Chondrocyte (in vitro differentiated cells): Measurements from ENCODE around the gene SSR1. TPM values are rescaled to one million over a fixed set of nuclear protein-coding genes. Genes with fewer than 3 reads are reported as not detected.
"Not testable (repeated sequence)": the region's sequence is repeated elsewhere in the genome, so short reads cannot be mapped to it uniquely, and the experiment has no call there.

Source experiments
- DNase-seq: peaks from one replicate; pipeline ENCODE4 v3.0.0; 2021; ENCODE audit warnings: mixed read lengths, low spot score
- H3K27ac Mint-ChIP-seq: one replicate; pipeline ENCODE4 v1.8.0; 2021; ENCODE audit warnings: mild to moderate bottlenecking, moderate library complexity, mixed read lengths; ENCODE audit not compliant: unreplicated experiment
- H3K27me3 Mint-ChIP-seq: 2 replicates; pipeline ENCODE4 v1.8.0; 2021; ENCODE audit warnings: low read depth, mixed read lengths
- H3K36me3 Mint-ChIP-seq: 2 replicates; pipeline ENCODE4 v1.8.0; 2021; ENCODE audit warnings: low read depth, mixed read lengths
- H3K4me1 Mint-ChIP-seq: 2 replicates; pipeline ENCODE4 v1.8.0; 2021; ENCODE audit warnings: low read depth, mild to moderate bottlenecking, mixed read lengths
- H3K4me3 Mint-ChIP-seq: one replicate; pipeline ENCODE4 v1.8.0; 2021; ENCODE audit warnings: mild to moderate bottlenecking, moderate library complexity, mixed read lengths; ENCODE audit not compliant: unreplicated experiment
- H3K9me3 Mint-ChIP-seq: 2 replicates; pipeline ENCODE4 v1.8.0; 2021; ENCODE audit warnings: low read depth, mixed read lengths
- total RNA-seq: library from RNA; stranded (reverse); gene quantifications from 3 replicates; pipeline ENCODE4 v1.2.1, GENCODE V29; 2021
- TF ChIP-seq, protein P1 (sequence below): fragments of 200-600 bp; sonication (generic); IDR thresholded peaks from 2 replicates; pipeline ENCODE4 v1.5.0; 2021; ENCODE audit warnings: antibody characterized with exemption, mild to moderate bottlenecking, moderate library complexity

SSR1 gene
- total RNA-seq, 1 donor from 2014 or later, result 236 TPM

DNA sequence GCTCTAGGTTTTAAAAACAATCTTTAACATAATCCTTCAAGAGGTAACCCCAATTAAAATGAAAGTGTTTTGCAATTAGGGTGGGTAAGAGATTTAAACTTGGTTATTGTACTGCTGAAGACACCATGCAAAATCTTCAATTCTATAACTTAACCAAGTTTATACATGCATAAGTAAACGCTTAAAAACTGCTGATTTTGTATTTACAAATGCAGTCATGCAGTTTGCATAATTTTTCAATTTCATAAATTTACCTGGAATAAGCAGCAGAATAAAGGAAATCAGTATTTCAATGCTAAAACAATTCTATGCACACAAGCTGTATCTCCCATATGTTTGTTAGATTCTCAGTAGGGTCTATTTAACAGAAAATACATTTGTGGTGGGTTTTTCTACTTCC is 22.9 kb downstream of the SSR1 start:
- no peak for DNase-seq
- Mint-ChIP-seq H3K27ac (no peak overlapping the region), H3K9me3 (no peaks in the 10 kb centered on the region), H3K27me3 (no peaks in the 10 kb centered on the region), H3K36me3 (peaks cover 47% of the 10 kb centered on the region), H3K4me1 (no peaks in the 10 kb centered on the region), H3K4me3 (no peak overlapping the region)
- TF ChIP-seq, protein P1, sequence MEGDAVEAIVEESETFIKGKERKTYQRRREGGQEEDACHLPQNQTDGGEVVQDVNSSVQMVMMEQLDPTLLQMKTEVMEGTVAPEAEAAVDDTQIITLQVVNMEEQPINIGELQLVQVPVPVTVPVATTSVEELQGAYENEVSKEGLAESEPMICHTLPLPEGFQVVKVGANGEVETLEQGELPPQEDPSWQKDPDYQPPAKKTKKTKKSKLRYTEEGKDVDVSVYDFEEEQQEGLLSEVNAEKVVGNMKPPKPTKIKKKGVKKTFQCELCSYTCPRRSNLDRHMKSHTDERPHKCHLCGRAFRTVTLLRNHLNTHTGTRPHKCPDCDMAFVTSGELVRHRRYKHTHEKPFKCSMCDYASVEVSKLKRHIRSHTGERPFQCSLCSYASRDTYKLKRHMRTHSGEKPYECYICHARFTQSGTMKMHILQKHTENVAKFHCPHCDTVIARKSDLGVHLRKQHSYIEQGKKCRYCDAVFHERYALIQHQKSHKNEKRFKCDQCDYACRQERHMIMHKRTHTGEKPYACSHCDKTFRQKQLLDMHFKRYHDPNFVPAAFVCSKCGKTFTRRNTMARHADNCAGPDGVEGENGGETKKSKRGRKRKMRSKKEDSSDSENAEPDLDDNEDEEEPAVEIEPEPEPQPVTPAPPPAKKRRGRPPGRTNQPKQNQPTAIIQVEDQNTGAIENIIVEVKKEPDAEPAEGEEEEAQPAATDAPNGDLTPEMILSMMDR, result no peak

DNA sequence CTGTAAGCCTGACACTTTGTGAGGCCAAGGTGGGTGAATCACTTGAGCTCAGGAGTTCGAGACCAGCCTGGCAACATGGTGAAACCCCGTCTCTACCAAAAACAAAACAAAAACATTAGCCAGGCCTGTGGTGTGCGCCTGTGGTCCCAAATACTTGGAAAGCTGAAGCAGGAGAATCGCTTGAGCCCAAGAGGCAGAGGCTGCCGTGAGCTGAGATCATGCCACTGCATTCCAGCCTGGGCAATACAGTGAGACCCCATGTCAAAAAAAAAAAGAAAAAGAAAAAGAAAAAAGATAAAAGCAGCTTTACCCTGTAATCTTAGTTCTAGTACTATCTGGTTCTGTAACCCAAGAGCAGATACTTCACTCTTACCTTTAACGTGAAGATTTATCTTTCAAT is 27.6 kb downstream of the SSR1 start:
- Mint-ChIP-seq H3K4me3 (no peak overlapping the region), H3K9me3 (no peaks in the 10 kb centered on the region), H3K27me3 (no peaks in the 10 kb centered on the region), H3K4me1 (peaks cover 13% of the 10 kb centered on the region), H3K27ac (no peak overlapping the region), H3K36me3 (peaks cover 36% of the 10 kb centered on the region)
- no peak for DNase-seq
- TF ChIP-seq, protein P1, result no peak

DNA sequence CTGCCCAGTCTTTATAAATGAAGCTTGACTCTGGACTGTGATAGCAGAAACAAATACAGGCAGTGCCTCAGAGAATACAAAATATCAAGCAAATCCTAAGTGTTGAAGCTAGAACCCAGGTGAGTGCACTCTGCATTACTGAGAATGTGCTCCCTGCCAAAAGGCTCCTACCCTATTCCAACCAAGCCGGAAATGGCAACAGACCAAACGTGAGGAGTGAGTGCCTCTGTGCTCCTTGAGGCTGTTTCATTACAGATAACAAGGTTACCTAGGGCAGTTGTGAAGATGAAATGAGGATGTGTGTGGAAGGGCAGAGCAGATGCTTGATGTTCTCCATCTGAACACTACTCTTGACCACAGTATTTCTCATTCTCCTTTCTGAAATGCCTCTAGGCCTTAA is 29.3 kb downstream of the SSR1 start:
- H3K36me3 Mint-ChIP-seq, result peaks cover 25% of the 10 kb centered on the region

DNA sequence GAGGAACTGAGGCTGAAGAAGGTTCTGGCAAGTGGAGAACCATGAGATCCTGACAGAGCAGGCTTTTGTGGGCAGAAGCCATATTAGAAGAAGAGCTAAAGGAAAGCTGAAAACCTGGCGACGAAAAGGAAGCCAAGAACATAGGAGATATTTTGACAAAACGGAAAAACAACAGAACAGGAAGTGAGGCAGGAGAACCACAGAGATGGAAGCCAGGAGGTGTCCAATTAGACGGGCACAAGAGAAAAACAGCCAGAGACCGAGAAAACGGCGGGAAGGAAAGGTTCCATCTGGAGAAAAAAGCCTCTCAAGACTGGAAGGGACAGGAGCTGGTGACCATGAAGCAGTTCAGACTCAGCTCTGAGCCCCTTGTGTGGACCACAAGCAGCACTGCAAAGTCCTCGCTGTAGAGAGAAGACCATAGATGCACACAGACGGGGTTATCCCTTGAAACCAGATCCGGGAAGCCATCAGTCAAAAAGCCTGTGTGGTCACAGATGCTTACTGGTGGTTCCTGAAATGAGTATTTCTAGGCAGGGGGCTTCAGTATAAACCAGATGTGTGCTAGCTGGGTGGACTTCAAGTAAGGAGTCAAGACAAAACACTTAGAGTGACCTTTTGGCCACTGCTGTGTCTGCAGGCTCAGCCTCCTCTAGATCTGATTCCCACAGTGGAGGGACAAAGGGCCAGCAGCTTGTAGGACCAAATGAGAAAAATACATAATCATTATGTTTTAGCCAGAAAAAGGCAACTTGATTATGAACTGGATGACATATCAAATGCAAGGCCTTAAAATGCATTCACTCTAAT is 30.7 kb downstream of the SSR1 start:
- no peak for DNase-seq
- Mint-ChIP-seq H3K36me3 (peaks cover 16% of the 10 kb centered on the region), H3K9me3 (no peaks in the 10 kb centered on the region), H3K27ac (no peak overlapping the region), H3K4me1 (peaks cover 19% of the 10 kb centered on the region), H3K4me3 (no peak overlapping the region), H3K27me3 (no peaks in the 10 kb centered on the region)
- TF ChIP-seq, protein P1, result no peak

More for the DNA sequence above, 29.3 kb downstream of the SSR1 start:
- Mint-ChIP-seq H3K4me1 (peaks cover 18% of the 10 kb centered on the region), H3K4me3 (no peak overlapping the region), H3K27ac (no peak overlapping the region), H3K27me3 (no peaks in the 10 kb centered on the region), H3K9me3 (no peaks in the 10 kb centered on the region)
- TF ChIP-seq, protein P1, result no peak
- DNase-seq, result no peak

DNA sequence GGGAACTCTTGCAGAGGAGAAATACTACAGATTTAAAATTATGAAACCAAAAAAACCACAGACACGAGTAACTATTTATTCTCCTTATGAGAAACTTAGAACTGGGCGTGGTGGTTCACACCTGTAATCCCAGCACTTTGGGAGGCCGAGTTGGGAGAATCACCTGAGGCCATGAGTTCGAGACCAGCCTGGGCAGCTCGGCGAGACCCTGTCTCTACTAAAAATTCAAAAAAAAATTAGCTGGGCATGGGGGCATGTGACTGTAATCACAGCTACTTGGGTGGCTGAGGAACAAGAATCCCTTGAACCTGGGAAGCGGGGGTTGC is 36.8 kb downstream of the SSR1 start:
- Mint-ChIP-seq H3K4me3 (no peak overlapping the region), H3K4me1 (peaks cover 14% of the 10 kb centered on the region), H3K36me3 (no peaks in the 10 kb centered on the region), H3K27me3 (no peaks in the 10 kb centered on the region), H3K27ac (no peak overlapping the region), H3K9me3 (no peaks in the 10 kb centered on the region)
- no peak for DNase-seq
- TF ChIP-seq, protein P1, result peak; percentile 58

DNA sequence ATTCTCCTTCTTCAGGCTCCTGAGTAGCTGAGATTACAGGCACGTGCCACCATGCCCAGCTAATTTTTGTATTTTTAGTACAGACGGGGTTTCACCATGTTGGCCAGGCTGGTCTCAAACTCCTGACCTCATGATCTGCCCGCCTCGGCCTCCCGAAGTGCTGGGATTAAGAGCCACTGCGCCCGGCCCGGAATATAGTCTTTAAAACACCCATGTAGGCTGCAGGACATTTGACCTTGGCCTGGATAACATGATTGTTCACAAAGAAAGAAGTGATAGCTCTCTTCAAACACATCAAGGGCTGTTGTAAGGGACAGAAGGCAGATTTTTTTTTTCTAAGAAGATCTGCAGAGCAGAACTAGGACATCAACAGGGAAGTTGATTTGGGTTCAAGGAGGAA is 38.5 kb downstream of the SSR1 start:
- H3K9me3 Mint-ChIP-seq, H3K4me3 Mint-ChIP-seq, H3K27me3 Mint-ChIP-seq, H3K27ac Mint-ChIP-seq, DNase-seq, H3K36me3 Mint-ChIP-seq: not testable (repeated sequence)
- H3K4me1 Mint-ChIP-seq, result peaks cover 19% of the 10 kb centered on the region
